Midbrain (tissue), 1 donor: ENCODE data around the gene MYMX.

Experiments
- DNase-seq: peaks from one replicate; lab custom pipeline; 2025; lab: John Stamatoyannopoulos, UW

Gene MYMX

GRCh38 chr6:44232676-44233566 lies 16.2 kb downstream of the MYMX start:
- DNase-seq = no peak

GRCh38 chr6:44233567-44234100 lies 16.9 kb downstream of the MYMX start:
- DNase-seq = no peak

GRCh38 chr6:44234101-44235025 lies 17.6 kb downstream of the MYMX start:
- peak; percentile 90 for DNase-seq

- no peak for DNase-seq
These were observed 18.5 kb downstream of the MYMX start for GRCh38 chr6:44235269-44235668.

GRCh38 chr6:44235891-44236516 lies 19.3 kb downstream of the MYMX start:
- no peak for DNase-seq

- DNase-seq = peak; percentile 76
These were observed 20.5 kb downstream of the MYMX start for GRCh38 chr6:44237021-44237812.

- DNase-seq = peak; percentile 87
These were observed 21.2 kb downstream of the MYMX start for GRCh38 chr6:44237813-44238433.

- no peak for DNase-seq
These were observed 22.1 kb downstream of the MYMX start for GRCh38 chr6:44238687-44239350.

- DNase-seq = no peak
These were observed 26.6 kb downstream of the MYMX start for GRCh38 chr6:44243345-44243744.

GRCh38 chr6:44245391-44245911 lies 28.7 kb downstream of the MYMX start:
- no peak for DNase-seq

GRCh38 chr6:44245912-44246662 lies 29.4 kb downstream of the MYMX start:
- DNase-seq = peak; percentile 81

- peak; percentile 93 for DNase-seq
These were observed 30.1 kb downstream of the MYMX start, which contains the start of gene HSP90AB1 for GRCh38 chr6:44246663-44247337. Gene HSP90AB1, plus strand, starts transcription at chr6:44247101. Its CDS starts 1,529 bp downstream, at chr6:44248630.

- DNase-seq = peak; percentile 78
These were observed 30.9 kb downstream of the MYMX start for GRCh38 chr6:44247338-44248302.

- DNase-seq = no peak
These were observed 31.9 kb downstream of the MYMX start for GRCh38 chr6:44248579-44248978.

GRCh38 chr6:44249082-44249748 lies 32.5 kb downstream of the MYMX start:
- DNase-seq = no peak

- DNase-seq = no peak
These were observed 33.5 kb downstream of the MYMX start for GRCh38 chr6:44250067-44250717.
